Stomach smooth muscle (tissue), 2 donors: ENCODE results near the gene RRP1B.

Experiments
- H3K27ac ChIP-seq: one replicate; pipeline ENCODE4 v1.7.0; 2013; ENCODE audit warnings: mild to moderate bottlenecking, low read length, inconsistent platforms
- H3K27me3 ChIP-seq, 2 donors: one replicate each; pipeline ENCODE4 v1.7.0; 2013; ENCODE audit warnings: low read length in 2 of 2; ENCODE audit not compliant: insufficient read depth in 2 of 2, control insufficient read depth in 1 of 2
- H3K36me3 ChIP-seq, 2 donors: one replicate each; pipeline ENCODE4 v1.7.0; 2013; ENCODE audit warnings: low read length in 2 of 2; ENCODE audit not compliant: control insufficient read depth in 2 of 2, insufficient read depth in 2 of 2
- H3K4me1 ChIP-seq: one replicate; pipeline ENCODE4 v1.7.0; 2013; ENCODE audit warnings: low read length; ENCODE audit not compliant: control insufficient read depth, insufficient read depth
- H3K4me3 ChIP-seq, 2 donors: one replicate each; pipeline ENCODE4 v1.7.0; 2013; ENCODE audit warnings: low read length in 2 of 2
- H3K9ac ChIP-seq, 2 donors: one replicate each; pipeline ENCODE4 v1.7.0; 2013; ENCODE audit warnings: low read length in 2 of 2, mild to moderate bottlenecking in 1 of 2
- H3K9me3 ChIP-seq, 2 donors: one replicate each; pipeline ENCODE4 v1.7.0; 2013; ENCODE audit warnings: low read length in 2 of 2; ENCODE audit not compliant: control insufficient read depth in 2 of 2
- donor health status: healthy.
- donor health status: Pancreatic carcinoma.

The RRP1B gene

DNA sequence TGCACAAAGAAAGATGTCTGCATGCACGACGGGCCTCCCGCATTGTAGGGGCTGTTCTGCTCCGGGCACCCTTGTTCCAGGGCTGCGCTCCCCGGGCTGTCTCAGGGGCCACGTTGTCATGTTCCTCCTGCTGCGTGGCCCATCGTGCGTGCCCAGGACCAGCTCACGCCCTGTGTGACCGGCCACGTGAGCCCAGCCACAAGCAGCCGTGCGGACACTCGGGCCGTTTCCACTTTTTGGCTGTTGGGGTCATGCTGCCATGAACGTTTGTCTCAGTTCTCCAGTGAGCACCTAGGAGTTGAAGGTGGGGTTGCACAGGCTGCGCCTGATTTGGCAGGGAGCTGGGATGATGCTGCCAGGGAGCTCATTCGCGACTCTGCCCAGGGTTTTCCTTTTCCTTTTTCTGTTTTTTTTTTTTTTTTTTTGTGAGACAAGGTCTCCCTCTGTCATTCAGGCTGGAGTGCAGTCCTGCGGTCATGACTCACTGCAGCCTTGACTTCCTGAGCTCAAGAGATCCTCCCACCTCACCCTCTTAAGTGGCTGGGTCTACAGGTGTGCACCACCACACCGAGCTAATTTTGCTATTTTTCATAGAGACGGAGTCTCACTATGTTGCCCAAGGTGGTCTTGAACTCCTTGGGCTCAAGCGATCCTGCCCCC is 77.0 kb downstream of the RRP1B start:
- Histone ChIP-seq H3K9me3 (no peaks in the 10 kb centered on the region), H3K4me1 (peaks cover 6% of the 10 kb centered on the region), H3K36me3 (peaks cover 3 to 4% of the 10 kb centered on the region in 2 donors), H3K9ac (no peak overlapping the region), H3K27ac (no peak overlapping the region), H3K4me3 (no peak overlapping the region), H3K27me3 (no peaks in the 10 kb centered on the region)

DNA sequence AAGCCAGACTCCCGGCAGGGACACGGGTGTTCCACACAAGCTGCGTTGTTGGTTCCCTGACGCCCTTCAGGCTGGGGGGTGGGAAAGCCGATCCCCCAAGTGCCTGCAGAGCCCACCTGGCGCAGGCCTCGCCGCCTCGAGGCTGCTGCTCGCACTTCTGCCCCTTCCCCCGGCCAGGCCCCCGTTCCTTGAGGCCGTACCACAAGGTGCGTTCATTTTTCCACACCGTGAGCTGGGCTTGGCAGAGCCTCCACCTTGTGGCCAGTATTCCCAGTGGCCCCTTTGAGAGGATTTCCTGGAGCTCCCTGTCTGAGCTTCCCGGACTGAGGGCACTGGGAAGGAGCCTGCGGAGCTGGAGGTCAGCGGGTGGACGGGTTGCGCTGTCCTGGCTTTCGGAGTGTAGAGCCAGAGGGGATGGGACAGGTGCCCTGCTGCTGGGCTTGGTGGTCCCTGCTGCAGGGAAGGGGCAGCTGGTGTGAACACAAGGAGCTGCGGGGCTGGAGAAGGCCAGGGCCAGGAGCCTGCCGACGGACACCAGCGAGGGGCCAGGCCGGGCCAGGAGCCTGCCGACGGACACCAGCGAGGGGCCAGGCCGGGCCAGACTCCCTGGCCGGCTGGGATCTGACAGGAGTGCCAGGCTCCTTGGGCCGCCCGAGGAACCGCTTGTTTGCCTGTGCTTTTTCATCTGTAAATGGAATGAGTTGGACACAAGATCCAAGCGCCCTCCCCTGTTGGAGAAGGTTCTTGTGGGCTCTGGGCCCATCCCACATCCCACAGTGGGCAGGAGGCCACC is 78.0 kb downstream of the RRP1B start:
- H3K36me3 ChIP-seq = peaks cover 2 to 4% of the 10 kb centered on the region in 2 donors
- H3K9ac ChIP-seq = no peak overlapping the region
- H3K27ac ChIP-seq = no peak overlapping the region
- H3K27me3 ChIP-seq = no peaks in the 10 kb centered on the region
- no peak overlapping the region for H3K4me3 ChIP-seq
- no peaks in the 10 kb centered on the region for H3K9me3 ChIP-seq
- H3K4me1 ChIP-seq = peaks cover 9% of the 10 kb centered on the region

DNA sequence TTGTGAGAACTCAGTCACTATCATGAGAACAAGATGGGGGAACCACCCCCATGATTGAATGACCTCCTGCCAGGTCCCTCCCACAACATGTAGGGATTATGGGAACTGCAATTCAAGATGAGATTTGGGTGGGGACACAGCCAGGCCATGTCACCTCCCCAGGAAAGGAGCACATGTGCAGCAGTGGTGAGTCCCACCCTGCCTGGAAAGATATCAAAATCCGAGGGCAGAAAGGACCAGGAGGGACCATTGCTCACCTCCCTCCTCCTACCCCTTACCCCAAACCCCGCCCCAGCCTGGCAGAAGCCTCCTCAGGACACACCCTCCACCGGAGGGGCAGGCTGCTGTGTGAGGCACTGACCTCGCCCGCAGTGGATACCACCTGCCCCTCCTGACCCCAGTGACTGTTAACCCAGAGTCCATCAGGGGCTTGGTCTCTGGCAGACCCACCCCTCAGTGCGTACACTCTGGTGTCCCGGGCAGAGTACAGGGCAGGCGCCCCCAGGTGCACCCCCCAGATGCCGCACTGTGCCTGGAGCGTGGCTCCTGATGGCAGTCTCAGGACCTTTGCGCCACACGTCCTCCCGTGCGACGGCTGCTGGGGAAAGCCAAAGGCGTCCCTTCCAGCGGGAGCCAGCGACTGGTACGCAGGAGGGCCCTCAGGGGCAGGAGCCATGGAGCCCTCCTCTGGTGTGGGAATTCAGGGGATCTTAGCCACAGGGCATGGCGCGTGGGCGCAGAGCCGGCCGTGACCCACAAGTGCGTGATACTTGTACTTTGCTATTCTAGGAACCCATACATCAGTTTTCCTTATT is 80.5 kb downstream of the RRP1B start:
- H3K36me3 ChIP-seq = peaks cover 8 to 11% of the 10 kb centered on the region in 2 donors
- no peak overlapping the region for H3K9ac ChIP-seq
- no peak overlapping the region for H3K4me3 ChIP-seq
- H3K27ac ChIP-seq = no peak overlapping the region
- H3K4me1 ChIP-seq = peaks cover 3% of the 10 kb centered on the region
- no peaks in the 10 kb centered on the region for H3K27me3 ChIP-seq
- no peaks in the 10 kb centered on the region for H3K9me3 ChIP-seq

DNA sequence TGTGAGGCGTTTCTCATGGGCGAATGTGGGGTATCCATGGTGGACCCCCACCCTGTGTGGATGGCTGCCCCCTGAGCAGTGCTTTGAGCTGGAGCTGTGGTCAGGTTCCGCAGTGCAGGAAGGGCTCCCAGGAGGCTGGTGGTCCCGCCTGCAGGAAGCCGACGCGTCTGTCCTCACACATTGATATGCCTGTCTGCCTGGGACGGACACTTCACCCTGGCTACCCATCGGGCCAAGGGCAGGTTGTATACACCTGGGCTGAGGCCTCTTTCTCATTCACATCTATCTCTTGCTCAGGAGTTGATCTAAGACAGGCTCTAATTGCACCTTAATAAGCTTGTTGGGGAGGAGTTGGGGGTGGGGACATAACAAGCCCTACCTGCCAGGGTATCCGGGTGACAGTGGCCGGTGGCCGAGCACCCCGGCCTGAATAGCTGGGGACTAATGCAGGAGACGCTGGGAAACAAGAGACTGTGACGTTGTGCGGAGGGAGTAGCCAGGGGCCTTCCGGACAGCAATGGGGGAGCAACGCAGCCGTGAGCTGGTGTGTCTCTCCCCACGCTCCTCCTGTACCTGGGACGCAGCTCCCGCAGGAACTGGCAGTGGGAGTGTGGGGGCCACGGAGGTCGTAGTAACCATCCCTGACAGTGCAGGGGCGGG is 81.3 kb downstream of the RRP1B start:
- H3K4me1 ChIP-seq = peaks cover 3% of the 10 kb centered on the region
- no peak overlapping the region for H3K9ac ChIP-seq
- H3K27ac ChIP-seq = peak overlapping the region; percentile 62
- peaks cover 9 to 12% of the 10 kb centered on the region in 2 donors for H3K36me3 ChIP-seq
- H3K9me3 ChIP-seq = no peaks in the 10 kb centered on the region
- H3K4me3 ChIP-seq = peak overlapping the region in 1 of 2 donors; percentile 44
- H3K27me3 ChIP-seq = no peaks in the 10 kb centered on the region

DNA sequence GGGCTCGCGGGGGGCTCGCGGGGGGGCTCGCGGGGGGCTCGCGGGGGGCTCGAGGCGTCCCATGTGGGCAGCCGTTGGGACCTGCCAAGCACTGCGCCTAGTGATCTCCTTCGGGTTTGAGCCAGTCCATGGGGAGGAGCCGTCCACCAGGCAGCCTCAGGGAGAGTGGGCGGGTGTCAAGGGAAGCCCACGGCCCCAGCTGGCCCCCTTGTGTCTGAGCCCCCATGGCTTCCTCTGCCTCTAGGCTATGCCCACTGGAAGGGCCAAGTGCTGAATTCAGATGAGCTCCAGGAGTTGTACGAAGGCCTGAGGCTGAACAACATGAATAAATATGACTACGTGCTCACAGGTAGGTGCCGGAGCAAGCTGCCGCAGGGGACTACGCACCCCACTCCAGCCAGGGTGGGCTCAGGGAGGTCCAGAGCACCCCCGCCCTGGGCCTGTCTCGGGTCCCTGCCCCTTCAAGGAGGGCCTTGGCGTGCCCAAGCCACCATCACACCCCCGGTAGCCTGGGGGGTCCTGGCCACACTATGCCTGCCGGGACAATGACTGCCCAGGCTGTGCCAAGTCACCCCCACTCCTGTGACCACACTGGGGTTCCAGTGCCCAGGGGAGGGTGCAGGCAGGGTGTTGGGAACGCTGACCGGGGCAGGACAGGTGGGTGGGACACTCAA is 82.2 kb downstream of the RRP1B start:
- no peaks in the 10 kb centered on the region for H3K27me3 ChIP-seq
- H3K9me3 ChIP-seq = no peaks in the 10 kb centered on the region
- no peak overlapping the region for H3K27ac ChIP-seq
- H3K36me3 ChIP-seq = peaks cover 12 to 14% of the 10 kb centered on the region in 2 donors
- H3K4me1 ChIP-seq = peaks cover 3% of the 10 kb centered on the region
- no peak overlapping the region for H3K4me3 ChIP-seq
- H3K9ac ChIP-seq = no peak overlapping the region

DNA sequence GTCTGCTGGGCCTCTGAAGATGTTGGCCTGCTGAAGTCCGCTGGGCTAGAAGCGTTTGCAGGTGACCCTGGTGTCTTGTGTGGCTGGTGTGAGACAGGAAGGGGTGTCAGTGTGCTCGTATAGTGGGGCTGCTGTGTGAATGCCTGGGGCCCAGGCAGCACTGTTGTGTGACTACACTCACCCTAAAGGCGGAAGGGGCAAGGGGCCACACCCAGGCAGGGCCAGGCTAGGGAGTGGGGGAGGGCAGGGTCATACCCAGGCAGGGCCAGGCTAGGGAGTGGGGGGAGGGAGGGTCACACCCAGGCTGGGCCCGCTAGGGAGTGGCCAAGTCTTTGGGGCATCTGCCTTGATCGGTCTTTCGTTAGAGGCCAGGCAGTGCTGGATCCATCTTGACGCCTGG is 84.6 kb downstream of the RRP1B start:
- H3K27me3 ChIP-seq = no peaks in the 10 kb centered on the region
- no peak overlapping the region for H3K27ac ChIP-seq
- H3K9ac ChIP-seq = no peak overlapping the region
- H3K9me3 ChIP-seq = no peaks in the 10 kb centered on the region
- H3K4me3 ChIP-seq = no peak overlapping the region
- H3K36me3 ChIP-seq = peaks cover 12 to 17% of the 10 kb centered on the region in 2 donors
- H3K4me1 ChIP-seq = peaks cover 3% of the 10 kb centered on the region

DNA sequence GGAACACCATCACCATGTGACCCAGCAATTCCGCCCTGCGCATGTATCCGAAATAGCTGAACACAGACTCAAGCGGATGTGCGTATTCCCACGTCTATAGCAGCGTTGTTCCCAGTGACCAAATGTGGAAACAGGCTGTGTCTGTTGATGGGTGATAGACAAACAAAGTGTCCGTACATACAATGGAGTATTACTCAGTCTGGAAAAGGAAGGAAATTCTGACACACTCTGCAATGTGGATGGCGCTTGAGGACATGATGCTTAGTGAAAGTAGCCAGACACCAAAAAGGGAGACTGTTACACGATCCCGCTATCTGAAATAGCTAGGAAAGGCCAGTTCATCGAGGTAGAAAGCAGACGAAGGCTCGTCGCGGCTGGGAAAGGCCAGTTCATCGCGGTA is 85.4 kb downstream of the RRP1B start:
- Histone ChIP-seq H3K4me3 (no peak overlapping the region), H3K27me3 (no peaks in the 10 kb centered on the region), H3K9ac (no peak overlapping the region), H3K4me1 (peaks cover 3% of the 10 kb centered on the region), H3K36me3 (peaks cover 12 to 17% of the 10 kb centered on the region in 2 donors), H3K9me3 (no peaks in the 10 kb centered on the region), H3K27ac (no peak overlapping the region)
